HepG2 (cell line): ENCODE measurements around the gene CNPY1. TPM values are rescaled to one million over a fixed set of nuclear protein-coding genes. Genes with fewer than 3 reads are reported as not detected.

Source experiments
- ATAC-seq: fragments of 200-7000 bp; cut with Tn5 transposase; 3 replicates; pipeline ENCODE4 v1.9.1; 2020; ENCODE audit warnings: mild to moderate bottlenecking, moderate library complexity
- BruUV-seq: library from RNA; stranded (reverse); fragments of 400-500 nt; replicated peaks from 2 replicates; lab custom pipeline; 2021; lab: Mats Ljungman, UMichigan
- CTCF ChIA-PET: fragments of 300-600 bp; formaldehyde crosslinking; extraction: SDS; loops from one replicate; lab custom pipeline; 2021; ENCODE audit warnings: low total read pairs, inconsistent platforms, low intra/inter-chr PET ratio; lab: Yijun Ruan, JAX
- POLR2A ChIA-PET: fragments of 350-600 bp; sonication (Branson Sonifier 250); formaldehyde crosslinking; loops from one replicate; lab custom pipeline; 2020; ENCODE audit warnings: antibody characterized with exemption, inconsistent platforms; lab: Yijun Ruan, JAX
- DNase-seq: peaks from one replicate; pipeline ENCODE4 v3.0.0-alpha.2; 2015; ENCODE audit warnings: low spot score
- FAIRE-seq: peaks from 3 replicates; lab custom pipeline; 2011; peaks lifted over from hg19 to GRCh38; lab: Jason Lieb, UNC
- H2AFZ ChIP-seq: one replicate; pipeline ENCODE4 v1.6.1; 2011; ENCODE audit warnings: low read length, inconsistent platforms
- H3K27ac ChIP-seq: fragments of 300-600 bp; 3 replicates; pipeline ENCODE4 v1.8.0; 2011; ENCODE audit warnings: mixed run types, mild to moderate bottlenecking, mixed read lengths, low read length, inconsistent platforms; ENCODE audit not compliant: insufficient read depth; ENCODE audit errors: extremely low read length
- H3K27me3 ChIP-seq, 2 experiments: fragments of 200-600 bp in 1 of 2; 2 replicates in 1 of 2; 3 replicates in 1 of 2; pipeline versions ENCODE4 v1.6.0 to v1.8.0; 2011; ENCODE audit warnings: low read length in 2 of 2, mild to moderate bottlenecking in 2 of 2, moderate library complexity in 2 of 2, inconsistent platforms in 1 of 2; ENCODE audit not compliant: insufficient read depth in 2 of 2, control insufficient read depth in 1 of 2
- H3K36me3 ChIP-seq, 2 experiments: fragments of 200-600 bp in 1 of 2; replicated peaks in 1 of 2; 2 replicates in 1 of 2; 3 replicates in 1 of 2; pipeline versions ENCODE4 v1.5.1 to v1.8.0; 2011; ENCODE audit warnings: low read length in 2 of 2, inconsistent platforms in 1 of 2; ENCODE audit not compliant: insufficient read depth in 2 of 2, control insufficient read depth in 1 of 2
- H3K4me1 ChIP-seq: 2 replicates; pipeline ENCODE4 v1.5.1; 2012; ENCODE audit warnings: low read length, inconsistent platforms; ENCODE audit not compliant: insufficient read depth
- H3K4me2 ChIP-seq: 2 replicates; pipeline ENCODE4 v1.6.0; 2011; ENCODE audit warnings: low read depth, low read length, inconsistent platforms
- H3K4me3 ChIP-seq, 3 experiments: fragments of 200-600 bp in 1 of 3; sonication (generic), shearing (Covaris generic) in 1 of 3; replicated peaks in 1 of 3; 2 replicates each; pipeline ENCODE4 v1.5.1; 2011 to 2016; ENCODE audit warnings: low read length in 3 of 3, inconsistent platforms in 2 of 3, low read depth in 2 of 3, mild to moderate bottlenecking in 2 of 3, control low read depth in 1 of 3, mixed read lengths in 1 of 3; ENCODE audit not compliant: insufficient read depth in 1 of 3
- H3K79me2 ChIP-seq: one replicate; pipeline ENCODE4 v1.6.1; 2011; ENCODE audit warnings: low read length, inconsistent platforms; ENCODE audit not compliant: insufficient read depth
- H3K9ac ChIP-seq: 2 replicates; pipeline ENCODE4 v1.6.0; 2011; ENCODE audit warnings: mild to moderate bottlenecking, low read depth, low read length, inconsistent platforms; ENCODE audit not compliant: insufficient read depth
- H3K9me3 ChIP-seq: 2 replicates; pipeline ENCODE4 v1.5.1; 2012; ENCODE audit warnings: mild to moderate bottlenecking, low read length
- H4K20me1 ChIP-seq: 2 replicates; pipeline ENCODE4 v1.6.0; 2011; ENCODE audit warnings: inconsistent platforms, mild to moderate bottlenecking, low read length, moderate library complexity; ENCODE audit not compliant: insufficient read depth
- DMAP1 ChIP-seq: IDR thresholded peaks from 2 replicates; pipeline ENCODE4 v1.6.1; 2016
- RAD21 ChIP-seq: fragments of 450-650 bp; formaldehyde crosslinking; IDR thresholded peaks from 2 replicates; pipeline ENCODE4 v1.5.0; 2020; ENCODE audit warnings: mild to moderate bottlenecking
- SALL1 ChIP-seq: sonication (generic); formaldehyde crosslinking; IDR thresholded peaks from 2 replicates; pipeline ENCODE4 v1.8.0; 2022; ENCODE audit warnings: mild to moderate bottlenecking, missing genetic modification reagents
- ZFAT ChIP-seq: sonication (generic); formaldehyde crosslinking; conservative IDR thresholded peaks from 2 replicates; pipeline ENCODE4 v1.8.1; 2023; ENCODE audit warnings: missing genetic modification reagents, inconsistent platforms
- ZNF615 ChIP-seq: sonication (generic); formaldehyde crosslinking; IDR thresholded peaks from 2 replicates; pipeline ENCODE4 v1.5.0; 2020; ENCODE audit warnings: mild to moderate bottlenecking, missing genetic modification reagents, borderline replicate concordance
- ZNF652 ChIP-seq: IDR thresholded peaks from 2 replicates; pipeline ENCODE4 v1.6.1; 2016; ENCODE audit warnings: low read depth, borderline replicate concordance
- ZNF891 ChIP-seq: sonication (generic); formaldehyde crosslinking; IDR thresholded peaks from 2 replicates; pipeline ENCODE4 v1.5.0; 2020; ENCODE audit warnings: mild to moderate bottlenecking, missing genetic modification reagents
- WGBS: methylation state at CpG from one replicate; pipeline ENCODE4 v1.1.6; 2017; ENCODE audit warnings: low lambda C conversion rate; 5-methylcytosine and 5-hydroxymethylcytosine counted together
- in situ Hi-C: cut with HindIII; loops from 2 replicates; pipeline ENCODE4 v1.10.0; 2017; ENCODE audit warnings: low pct_unique_long_range_greater_than_20kb; ENCODE audit not compliant: extremely low pct_ligation_motif_present
- intact Hi-C: fragments of 100-400 bp; cut with micrococcal nuclease; formaldehyde crosslinking; loops from one replicate; pipeline ENCODE4 v1.10.0; 2022; ENCODE audit not compliant: unreplicated experiment
- polyA plus RNA-seq, 8 experiments: library from polyadenylated mRNA; depleted of rRNA in 3 of 8; stranded (reverse) in 7 of 8; unstranded in 1 of 8; fragments of >200 nt; fragmentation: Illumina TruSeq in 4 of 8; extraction: Trizol in 4 of 8; gene quantifications; 2 replicates each; pipeline versions ENCODE4 v1.2.1 to v1.2.3, GENCODE V29; 2011 to 2016; ENCODE audit warnings: low read depth in 4 of 8, missing spikeins in 1 of 8, mixed read lengths in 1 of 8; ENCODE audit not compliant: insufficient read depth in 1 of 8
- total RNA-seq, 5 experiments: library from RNA; depleted of rRNA; stranded (reverse); fragments of >200 nt; fragmentation: Illumina TruSeq; extraction: Trizol; gene quantifications; 2 replicates each; pipeline ENCODE4 v1.2.3, GENCODE V29; 2016; ENCODE audit warnings: low read depth in 1 of 5
- TF ChIP-seq, protein P1 (sequence below): sonication (generic); formaldehyde crosslinking; IDR thresholded peaks from one replicate; pipeline ENCODE4 v1.5.1; 2020; ENCODE audit warnings: mild to moderate bottlenecking, missing genetic modification reagents; ENCODE audit errors: not compliant biosample characterization

CNPY1 gene
- total and polyA plus RNA-seq, 2 of the 13 experiments (the other 11 are each of a cell fraction or from before 2014, with no cell fraction given) = not detected

DNA sequence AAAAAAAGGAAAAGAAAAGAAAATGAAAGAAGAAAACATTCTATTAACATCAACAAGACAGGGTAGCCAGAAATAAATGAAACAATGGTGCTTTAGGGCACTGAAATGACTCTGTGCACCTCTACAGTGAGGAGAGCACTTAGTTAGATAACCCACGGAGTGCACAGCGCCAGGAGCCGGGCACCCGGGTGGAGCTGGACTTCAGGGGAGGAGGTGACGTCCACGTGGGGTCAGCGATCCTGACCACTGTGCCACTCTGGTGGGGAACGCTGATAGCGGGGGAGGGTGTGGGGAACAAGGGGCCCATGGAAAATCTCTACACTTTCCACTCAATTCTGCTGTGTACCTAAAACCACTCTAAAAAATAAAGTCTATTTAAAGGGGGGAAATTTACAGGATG, 15.7 kb upstream of the CNPY1 start:
- Histone ChIP-seq H4K20me1 (no peaks in the 10 kb centered on the region), H2AFZ (no peak overlapping the region), H3K4me2 (no peak overlapping the region), H3K27ac (no peak overlapping the region), H3K36me3 (no peaks in the 10 kb centered on the region), H3K9me3 (no peaks in the 10 kb centered on the region), H3K27me3 (peaks cover 1 to 42% of the 10 kb centered on the region in 2 experiments; a peak in 4 of 5 replicates), H3K4me1 (peaks cover 4% of the 10 kb centered on the region; the same call in 1 of the 2 replicates), H3K79me2 (no peaks in the 10 kb centered on the region), H3K4me3 (no peak overlapping the region), H3K9ac (no peak overlapping the region)
- WGBS = 7% methylated on average over 7 of the region's 9 CpGs
- ATAC-seq (no peak), FAIRE-seq (no peak), DNase-seq (no peak)
- intact Hi-C loops (no loop called here), in situ Hi-C loops (no loop called here)
- no TSS peak for BruUV-seq
- TF ChIP-seq ZNF652 (CRISPR knock-in tag) (no peak), DMAP1 (CRISPR knock-in tag) (no peak), RAD21 (CRISPR knock-in tag) (no peak), ZFAT (CRISPR knock-in tag) (no peak), SALL1 (no peak), ZNF615 (CRISPR knock-in tag) (no peak), ZNF891 (CRISPR knock-in tag) (no peak)
- TF ChIP-seq, protein P1, sequence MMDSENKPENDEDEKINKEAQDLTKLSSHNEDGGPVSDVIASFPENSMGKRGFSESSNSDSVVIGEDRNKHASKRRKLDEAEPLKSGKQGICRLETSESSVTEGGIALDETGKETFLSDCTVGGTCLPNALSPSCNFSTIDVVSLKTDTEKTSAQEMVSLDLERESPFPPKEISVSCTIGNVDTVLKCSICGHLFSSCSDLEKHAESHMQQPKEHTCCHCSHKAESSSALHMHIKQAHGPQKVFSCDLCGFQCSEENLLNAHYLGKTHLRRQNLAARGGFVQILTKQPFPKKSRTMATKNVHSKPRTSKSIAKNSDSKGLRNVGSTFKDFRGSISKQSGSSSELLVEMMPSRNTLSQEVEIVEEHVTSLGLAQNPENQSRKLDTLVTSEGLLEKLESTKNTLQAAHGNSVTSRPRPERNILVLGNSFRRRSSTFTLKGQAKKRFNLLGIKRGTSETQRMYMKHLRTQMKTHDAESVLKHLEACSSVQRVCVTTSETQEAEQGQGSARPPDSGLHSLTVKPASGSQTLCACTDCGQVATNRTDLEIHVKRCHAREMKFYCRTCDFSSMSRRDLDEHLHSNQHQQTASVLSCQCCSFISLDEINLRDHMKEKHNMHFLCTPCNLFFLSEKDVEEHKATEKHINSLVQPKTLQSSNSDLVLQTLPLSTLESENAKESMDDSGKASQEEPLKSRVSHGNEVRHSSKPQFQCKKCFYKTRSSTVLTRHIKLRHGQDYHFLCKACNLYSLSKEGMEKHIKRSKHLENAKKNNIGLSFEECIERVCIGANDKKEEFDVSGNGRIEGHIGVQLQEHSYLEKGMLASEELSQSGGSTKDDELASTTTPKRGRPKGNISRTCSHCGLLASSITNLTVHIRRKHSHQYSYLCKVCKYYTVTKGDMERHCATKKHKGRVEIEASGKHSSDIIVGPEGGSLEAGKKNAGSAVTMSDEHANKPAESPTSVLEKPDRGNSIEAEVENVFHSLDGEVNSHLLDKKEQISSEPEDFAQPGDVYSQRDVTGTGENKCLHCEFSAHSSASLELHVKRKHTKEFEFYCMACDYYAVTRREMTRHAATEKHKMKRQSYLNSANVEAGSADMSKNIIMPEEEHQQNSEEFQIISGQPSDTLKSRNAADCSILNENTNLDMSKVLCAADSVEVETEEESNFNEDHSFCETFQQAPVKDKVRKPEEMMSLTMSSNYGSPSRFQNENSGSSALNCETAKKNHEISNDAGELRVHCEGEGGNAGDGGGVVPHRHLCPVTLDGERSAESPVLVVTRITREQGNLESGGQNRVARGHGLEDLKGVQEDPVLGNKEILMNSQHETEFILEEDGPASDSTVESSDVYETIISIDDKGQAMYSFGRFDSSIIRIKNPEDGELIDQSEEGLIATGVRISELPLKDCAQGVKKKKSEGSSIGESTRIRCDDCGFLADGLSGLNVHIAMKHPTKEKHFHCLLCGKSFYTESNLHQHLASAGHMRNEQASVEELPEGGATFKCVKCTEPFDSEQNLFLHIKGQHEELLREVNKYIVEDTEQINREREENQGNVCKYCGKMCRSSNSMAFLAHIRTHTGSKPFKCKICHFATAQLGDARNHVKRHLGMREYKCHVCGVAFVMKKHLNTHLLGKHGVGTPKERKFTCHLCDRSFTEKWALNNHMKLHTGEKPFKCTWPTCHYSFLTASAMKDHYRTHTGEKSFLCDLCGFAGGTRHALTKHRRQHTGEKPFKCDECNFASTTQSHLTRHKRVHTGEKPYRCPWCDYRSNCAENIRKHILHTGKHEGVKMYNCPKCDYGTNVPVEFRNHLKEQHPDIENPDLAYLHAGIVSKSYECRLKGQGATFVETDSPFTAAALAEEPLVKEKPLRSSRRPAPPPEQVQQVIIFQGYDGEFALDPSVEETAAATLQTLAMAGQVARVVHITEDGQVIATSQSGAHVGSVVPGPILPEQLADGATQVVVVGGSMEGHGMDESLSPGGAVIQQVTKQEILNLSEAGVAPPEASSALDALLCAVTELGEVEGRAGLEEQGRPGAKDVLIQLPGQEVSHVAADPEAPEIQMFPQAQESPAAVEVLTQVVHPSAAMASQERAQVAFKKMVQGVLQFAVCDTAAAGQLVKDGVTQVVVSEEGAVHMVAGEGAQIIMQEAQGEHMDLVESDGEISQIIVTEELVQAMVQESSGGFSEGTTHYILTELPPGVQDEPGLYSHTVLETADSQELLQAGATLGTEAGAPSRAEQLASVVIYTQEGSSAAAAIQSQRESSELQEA (CRISPR knock-in tag) = no peak
- POLR2A ChIA-PET = no interaction called here
- CTCF ChIA-PET = no interaction called here
